Measurements from ENCODE around the gene NRXN3.

NRXN3 gene

GRCh38 chr14:78164226-78164853 is 5.8 kb upstream of the NRXN3 start:
- H3K27ac ChIP-seq: no peak overlapping the region
- DNase-seq (ENCODE audit: low spot score): no peak
- no peak overlapping the region for H3K4me3 ChIP-seq
- TF ChIP-seq CTCF (IDR thresholded peaks at IDR 0.05): no peak

- no peak for DNase-seq (ENCODE audit: low spot score)
- no peak overlapping the region for H3K27ac ChIP-seq
- TF ChIP-seq CTCF (IDR thresholded peaks at IDR 0.05): no peak
- H3K4me3 ChIP-seq: no peak overlapping the region
Measured at GRCh38 chr14:78172428-78172827, 2.3 kb downstream of the NRXN3 start.

GRCh38 chr14:78173346-78174035 is 3.3 kb downstream of the NRXN3 start:
- H3K27ac ChIP-seq: no peak overlapping the region
- no peak overlapping the region for H3K4me3 ChIP-seq
- TF ChIP-seq CTCF (IDR thresholded peaks at IDR 0.05): no peak
- DNase-seq (ENCODE audit: low spot score): no peak

- Histone ChIP-seq H3K4me3 (no peak overlapping the region), H3K27ac (no peak overlapping the region)
- no peak for DNase-seq (ENCODE audit: low spot score)
- TF ChIP-seq CTCF (IDR thresholded peaks at IDR 0.05): no peak
Measured at GRCh38 chr14:78175412-78175811, 5.2 kb downstream of the NRXN3 start.

GRCh38 chr14:78178071-78178470 is 7.9 kb downstream of the NRXN3 start:
- no peak for DNase-seq (ENCODE audit: low spot score)
- Histone ChIP-seq H3K27ac (no peak overlapping the region), H3K4me3 (no peak overlapping the region)
- no peak for TF ChIP-seq CTCF (IDR thresholded peaks at IDR 0.05)

- no peak for DNase-seq (ENCODE audit: low spot score)
- no peak for TF ChIP-seq CTCF (IDR thresholded peaks at IDR 0.05)
- Histone ChIP-seq H3K27ac (no peak overlapping the region), H3K4me3 (no peak overlapping the region)
Measured at GRCh38 chr14:78178971-78179370, 8.8 kb downstream of the NRXN3 start.

GRCh38 chr14:78181270-78181669 is 11.1 kb downstream of the NRXN3 start:
- Histone ChIP-seq H3K4me3 (no peak overlapping the region), H3K27ac (no peak overlapping the region)
- DNase-seq (ENCODE audit: low spot score): no peak
- no peak for TF ChIP-seq CTCF (IDR thresholded peaks at IDR 0.05)

All from coronary artery (tissue), 2 donors.